Neutrophil (primary cell): ENCODE measurements around the gene UVRAG.

Source experiments
- H3K27ac ChIP-seq: fragments of 200-600 bp; sonication (generic); 2 replicates; pipeline ENCODE4 v1.5.1; 2016; ENCODE audit warnings: mild to moderate bottlenecking, moderate library complexity
- H3K27me3 ChIP-seq: fragments of 200-600 bp; sonication (generic); 2 replicates; pipeline ENCODE4 v1.6.0; 2016; ENCODE audit warnings: mild to moderate bottlenecking
- H3K36me3 ChIP-seq: fragments of 200-600 bp; sonication (generic); 2 replicates; pipeline ENCODE4 v1.5.1; 2017
- H3K4me1 ChIP-seq, 2 experiments: fragments of 200-600 bp in 1 of 2; sonication (generic) in 1 of 2; 1 replicate in 1 of 2; 2 replicates in 1 of 2; pipeline versions ENCODE4 v1.5.1 to v1.6.1; 2013 to 2016; ENCODE audit warnings: low read depth in 1 of 2, low read length in 1 of 2, mild to moderate bottlenecking in 1 of 2, moderate library complexity in 1 of 2; ENCODE audit not compliant: control insufficient read depth in 1 of 2, insufficient read depth in 1 of 2
- H3K4me3 ChIP-seq, 2 experiments: fragments of 200-600 bp in 1 of 2; sonication (generic) in 1 of 2; 1 replicate in 1 of 2; 2 replicates in 1 of 2; pipeline ENCODE4 v1.5.1; 2013 to 2016; ENCODE audit warnings: low read depth in 1 of 2, low read length in 1 of 2, mild to moderate bottlenecking in 1 of 2, moderate library complexity in 1 of 2
- H3K9me3 ChIP-seq: fragments of 200-600 bp; sonication (generic); 2 replicates; pipeline ENCODE4 v1.5.1; 2016
- TF ChIP-seq, protein P1 (sequence below): fragments of 200-600 bp; sonication (generic); IDR thresholded peaks from 2 replicates; pipeline ENCODE4 v1.5.1; 2016; ENCODE audit warnings: antibody characterized with exemption

UVRAG gene

DNA sequence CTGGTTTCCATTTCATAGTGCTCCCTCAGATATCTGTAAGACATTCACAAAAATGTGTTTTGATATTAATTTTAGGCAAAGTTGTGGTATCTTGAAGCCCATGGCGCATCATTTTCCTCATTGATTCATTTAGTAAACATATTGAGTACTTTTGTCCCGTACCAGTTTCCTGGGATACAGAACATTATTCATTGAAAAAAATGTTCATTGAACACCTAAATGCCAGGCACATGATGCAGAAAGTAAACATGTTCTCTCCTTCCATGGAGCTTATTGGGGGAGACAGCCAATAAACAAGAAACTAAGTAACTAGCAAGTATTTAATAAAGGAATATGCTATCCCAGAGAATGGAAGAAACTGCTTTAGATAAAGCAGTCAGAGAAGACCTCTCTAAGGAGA, 195.0 kb downstream of the UVRAG start:
- H3K27ac ChIP-seq, result no peak overlapping the region

DNA sequence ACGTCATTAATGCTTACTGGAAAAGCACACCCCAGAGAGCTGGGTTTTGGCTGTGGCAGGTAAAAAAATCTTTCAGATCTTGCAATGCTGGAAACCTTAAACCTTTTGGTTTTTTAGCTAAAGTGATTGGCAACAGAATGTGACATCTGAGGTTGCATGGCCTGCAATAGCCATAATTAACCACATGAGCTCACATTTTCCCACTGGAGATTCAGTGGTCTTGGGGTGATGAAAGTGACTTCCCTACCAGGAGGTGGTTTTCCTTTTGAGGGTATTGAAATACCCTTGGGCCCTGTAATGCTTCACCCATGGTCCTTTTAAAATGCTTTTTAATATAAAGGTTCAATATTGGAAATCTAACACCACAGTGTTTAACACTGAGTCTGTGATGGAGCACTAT, 198.5 kb downstream of the UVRAG start:
- no peak overlapping the region for H3K27ac ChIP-seq
- no peaks in the 10 kb centered on the region for H3K36me3 ChIP-seq
- TF ChIP-seq, protein P1, sequence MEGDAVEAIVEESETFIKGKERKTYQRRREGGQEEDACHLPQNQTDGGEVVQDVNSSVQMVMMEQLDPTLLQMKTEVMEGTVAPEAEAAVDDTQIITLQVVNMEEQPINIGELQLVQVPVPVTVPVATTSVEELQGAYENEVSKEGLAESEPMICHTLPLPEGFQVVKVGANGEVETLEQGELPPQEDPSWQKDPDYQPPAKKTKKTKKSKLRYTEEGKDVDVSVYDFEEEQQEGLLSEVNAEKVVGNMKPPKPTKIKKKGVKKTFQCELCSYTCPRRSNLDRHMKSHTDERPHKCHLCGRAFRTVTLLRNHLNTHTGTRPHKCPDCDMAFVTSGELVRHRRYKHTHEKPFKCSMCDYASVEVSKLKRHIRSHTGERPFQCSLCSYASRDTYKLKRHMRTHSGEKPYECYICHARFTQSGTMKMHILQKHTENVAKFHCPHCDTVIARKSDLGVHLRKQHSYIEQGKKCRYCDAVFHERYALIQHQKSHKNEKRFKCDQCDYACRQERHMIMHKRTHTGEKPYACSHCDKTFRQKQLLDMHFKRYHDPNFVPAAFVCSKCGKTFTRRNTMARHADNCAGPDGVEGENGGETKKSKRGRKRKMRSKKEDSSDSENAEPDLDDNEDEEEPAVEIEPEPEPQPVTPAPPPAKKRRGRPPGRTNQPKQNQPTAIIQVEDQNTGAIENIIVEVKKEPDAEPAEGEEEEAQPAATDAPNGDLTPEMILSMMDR, result no peak
- H3K9me3 ChIP-seq, result no peaks in the 10 kb centered on the region
- no peak overlapping the region for H3K4me3 ChIP-seq
- H3K27me3 ChIP-seq, result no peaks in the 10 kb centered on the region
- no peaks in the 10 kb centered on the region for H3K4me1 ChIP-seq

More for the DNA sequence above, 195.0 kb downstream of the UVRAG start:
- Histone ChIP-seq H3K4me3 (no peak overlapping the region), H3K9me3 (no peaks in the 10 kb centered on the region), H3K36me3 (peaks cover 14% of the 10 kb centered on the region), H3K27me3 (no peaks in the 10 kb centered on the region), H3K4me1 (no peaks in the 10 kb centered on the region)
- TF ChIP-seq, protein P1, result no peak

DNA sequence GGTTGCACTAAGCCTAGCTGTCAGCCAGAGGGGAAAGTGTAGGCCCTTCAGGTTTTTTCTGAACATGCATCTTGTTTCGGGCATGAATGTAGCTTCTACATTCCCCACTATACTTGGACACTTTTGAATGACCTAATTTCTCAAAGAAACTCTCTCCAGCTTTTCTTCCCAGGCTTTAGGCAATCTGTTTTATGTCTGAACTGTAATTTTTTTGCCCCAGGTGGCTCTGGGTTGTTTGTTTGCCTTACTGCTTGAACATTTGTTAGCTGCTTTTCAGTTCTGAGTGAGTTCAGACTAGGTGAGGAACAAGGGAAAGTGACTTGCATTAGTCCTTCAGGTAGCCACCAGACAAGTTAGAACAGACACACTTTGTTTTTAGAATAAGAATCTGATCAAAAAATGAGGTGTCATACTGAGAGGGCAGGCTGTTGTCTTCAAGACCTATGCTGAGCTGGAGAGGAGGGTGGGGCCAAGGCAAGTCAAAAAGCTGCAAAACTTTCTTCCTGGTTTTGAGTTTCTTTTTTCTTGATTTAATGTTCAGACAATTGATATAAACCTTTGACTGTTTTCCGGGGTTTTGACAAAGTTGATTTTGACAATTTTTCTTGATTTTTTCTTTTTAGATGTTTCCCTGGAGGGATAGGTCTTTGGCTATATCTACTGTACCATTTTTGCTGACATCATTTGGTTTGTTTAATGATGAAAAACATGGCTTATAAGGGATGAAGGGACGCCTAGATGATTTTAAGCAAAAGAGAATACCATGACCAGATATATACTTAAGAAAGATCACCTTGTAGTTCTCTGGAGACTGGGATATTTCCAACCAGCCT, 208.4 kb downstream of the UVRAG start:
- H3K27me3 ChIP-seq, result no peaks in the 10 kb centered on the region
- H3K9me3 ChIP-seq, result no peaks in the 10 kb centered on the region
- H3K4me3 ChIP-seq, result no peak overlapping the region
- H3K36me3 ChIP-seq, result no peaks in the 10 kb centered on the region
- TF ChIP-seq, protein P1, result no peak
- H3K4me1 ChIP-seq, result no peaks in the 10 kb centered on the region
- H3K27ac ChIP-seq, result no peak overlapping the region

DNA sequence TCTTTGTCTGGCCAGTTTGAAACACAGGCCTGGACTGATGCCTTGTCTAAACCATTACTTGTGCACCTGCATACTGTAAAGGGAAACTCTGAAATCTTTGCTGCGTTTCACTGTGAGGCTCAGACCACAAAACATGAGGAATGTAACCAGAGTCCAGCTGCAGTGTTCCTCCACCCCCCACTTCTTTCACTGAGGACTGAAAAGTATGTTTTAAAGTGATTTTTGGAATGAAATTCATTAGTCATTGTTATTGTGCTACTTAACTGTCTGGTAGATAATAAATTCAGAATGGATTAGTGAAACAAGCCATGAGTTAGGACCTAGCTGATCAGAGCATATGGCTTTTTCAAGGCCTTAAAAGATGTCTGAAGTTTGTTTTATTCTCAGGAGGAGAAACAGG, 210.1 kb downstream of the UVRAG start:
- H3K36me3 ChIP-seq, result peaks cover under 1% of the 10 kb centered on the region
- H3K4me1 ChIP-seq, result no peaks in the 10 kb centered on the region
- no peaks in the 10 kb centered on the region for H3K9me3 ChIP-seq
- no peaks in the 10 kb centered on the region for H3K27me3 ChIP-seq
- TF ChIP-seq, protein P1, result no peak
- H3K27ac ChIP-seq, result no peak overlapping the region
- H3K4me3 ChIP-seq, result no peak overlapping the region

DNA sequence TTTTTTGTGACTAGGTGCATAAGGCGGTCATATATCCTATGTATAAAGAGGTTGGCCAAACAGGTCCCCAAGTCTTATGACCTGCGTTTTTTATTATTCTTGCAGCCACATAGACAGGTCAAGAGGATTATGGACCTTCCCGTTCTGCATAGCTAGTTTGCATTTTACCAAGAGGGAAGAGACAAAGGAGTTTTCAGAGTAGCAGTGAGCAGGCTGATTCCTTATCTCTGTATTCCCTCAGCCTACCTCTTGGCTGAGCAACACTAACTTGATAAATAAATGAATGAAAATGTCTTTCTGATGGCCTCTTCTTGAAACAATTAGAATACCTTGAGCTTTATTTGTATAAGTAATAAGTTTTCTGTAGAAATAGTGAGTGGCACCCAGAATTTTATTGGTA, 210.8 kb downstream of the UVRAG start:
- H3K36me3 ChIP-seq, result peaks cover 4% of the 10 kb centered on the region
- H3K4me3 ChIP-seq, result no peak overlapping the region
- no peaks in the 10 kb centered on the region for H3K4me1 ChIP-seq
- no peaks in the 10 kb centered on the region for H3K9me3 ChIP-seq
- no peaks in the 10 kb centered on the region for H3K27me3 ChIP-seq
- H3K27ac ChIP-seq, result no peak overlapping the region
- TF ChIP-seq, protein P1, result no peak
